H1 (cell line): ENCODE measurements around the gene SF3B6. TPM values are rescaled to one million over a fixed set of nuclear protein-coding genes. Genes with fewer than 3 reads are reported as not detected.
A peak's percentile ranks its signal among the peaks of the same experiment; 100 is the strongest.

Source experiments
- CBX5 ChIP-seq: fragments of 300-800, 300-1000 bp; sonication (generic); IDR thresholded peaks from 2 replicates; pipeline ENCODE4 v1.7.1; 2016; ENCODE audit warnings: antibody characterized with exemption, low read length, low read depth
- FOSL1 ChIP-seq: IDR thresholded peaks from 2 replicates; pipeline ENCODE4 v1.6.1; 2011; ENCODE audit warnings: mild to moderate bottlenecking, low read depth, low read length, moderate library complexity; ENCODE audit not compliant: insufficient read depth
- RXRA ChIP-seq: IDR thresholded peaks from 2 replicates; pipeline ENCODE4 v1.6.1; 2011; ENCODE audit warnings: low read depth, mild to moderate bottlenecking, low read length, moderate library complexity; ENCODE audit not compliant: insufficient read depth
- SP2 ChIP-seq: IDR thresholded peaks from 2 replicates; pipeline ENCODE4 v1.6.1; 2012; ENCODE audit warnings: mild to moderate bottlenecking, low read length, inconsistent platforms
- SP4 ChIP-seq: IDR thresholded peaks from 2 replicates; pipeline ENCODE4 v1.6.1; 2012; ENCODE audit warnings: low read length, inconsistent platforms
- polyA plus RNA-seq, 7 experiments: library from polyadenylated mRNA; depleted of rRNA in 3 of 7; stranded (reverse) in 5 of 7; unstranded in 2 of 7; fragments of >200 nt in 5 of 7; fragments of 200-250 nt in 2 of 7; gene quantifications; 1 replicate in 5 of 7; 2 replicates in 1 of 7; 4 replicates in 1 of 7; pipeline versions ENCODE4 v1.2.1 to v1.2.3, GENCODE V29; 2011 to 2013; ENCODE audit warnings: missing spikeins in 2 of 7, mixed read lengths in 2 of 7
- total RNA-seq: library from RNA; stranded (reverse); fragmentation: NEBNext Ultra II Directional; extraction: Animal tissue kit (Norgen Biotek cat#: 25700); gene quantifications from 2 replicates; pipeline ENCODE4 v1.2.1, GENCODE V29; 2021

SF3B6 gene
- total and polyA plus RNA-seq, 2 of the 8 experiments (the other 6 are each of a cell fraction or from before 2014, with no cell fraction given) = 126 to 155 TPM

DNA sequence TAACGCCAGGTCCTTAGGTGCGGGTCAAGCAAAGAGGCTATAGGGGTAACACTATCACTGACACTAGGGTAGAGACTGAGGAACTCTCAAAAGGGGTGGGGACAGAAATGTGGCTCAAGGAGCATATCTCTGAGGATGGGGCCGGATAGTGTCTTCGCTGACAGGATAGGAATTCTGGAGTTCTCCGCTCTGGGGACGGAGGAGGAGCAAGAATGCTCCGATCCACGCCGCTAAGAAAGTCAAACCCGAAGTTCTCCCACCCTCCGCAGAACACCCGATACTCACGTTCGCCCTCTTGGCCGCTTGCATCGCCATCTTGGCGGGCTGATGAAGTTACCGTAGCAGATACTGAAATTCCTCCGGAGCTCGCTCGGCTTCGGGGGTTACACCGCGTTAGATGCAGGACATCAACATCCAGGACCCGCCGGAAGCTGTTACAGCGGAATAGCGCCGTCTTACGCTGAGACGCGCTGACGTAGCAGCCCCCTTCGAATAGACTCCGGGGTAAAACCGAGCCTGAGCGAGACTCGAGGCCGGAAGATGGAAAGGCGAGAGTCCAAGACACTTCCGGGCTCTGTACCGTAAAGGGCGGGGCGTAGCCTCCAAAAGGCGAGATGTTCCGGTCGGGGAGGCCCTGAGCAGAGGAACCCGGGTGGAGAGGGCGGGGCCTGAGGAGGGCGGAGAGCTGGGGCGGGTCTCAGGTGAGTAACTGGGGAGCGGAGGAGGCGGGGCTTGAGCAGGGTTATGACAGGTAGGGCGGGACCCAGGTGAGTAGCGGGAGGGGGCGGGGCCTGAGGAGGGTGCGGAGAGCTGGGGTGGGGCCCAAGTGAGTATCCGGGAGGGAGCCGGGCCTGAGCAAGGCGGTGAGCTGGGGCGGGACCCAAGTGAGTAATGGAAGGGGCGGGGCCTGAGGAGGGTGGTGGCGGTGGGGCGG, at the start of gene SF3B6 (continued):
- TF ChIP-seq SP4 (peak; percentile 95), RXRA (no peak), SP2 (0 out of 2 replicates have a peak, but pooled peaks have one; percentile 14), CBX5 (no peak), FOSL1 (no peak)
- TF ChIP-seq, all 59 proteins: peak for 34
